GM15510 (cell line): ENCODE measurements around the gene LGALS8.

Experiments used
- POLR2A ChIP-seq: IDR thresholded peaks from 3 replicates; pipeline ENCODE4 v1.6.1; 2011; ENCODE audit warnings: borderline replicate concordance; ENCODE audit not compliant: insufficient read length; ENCODE audit errors: extremely low read depth

Gene LGALS8

DNA sequence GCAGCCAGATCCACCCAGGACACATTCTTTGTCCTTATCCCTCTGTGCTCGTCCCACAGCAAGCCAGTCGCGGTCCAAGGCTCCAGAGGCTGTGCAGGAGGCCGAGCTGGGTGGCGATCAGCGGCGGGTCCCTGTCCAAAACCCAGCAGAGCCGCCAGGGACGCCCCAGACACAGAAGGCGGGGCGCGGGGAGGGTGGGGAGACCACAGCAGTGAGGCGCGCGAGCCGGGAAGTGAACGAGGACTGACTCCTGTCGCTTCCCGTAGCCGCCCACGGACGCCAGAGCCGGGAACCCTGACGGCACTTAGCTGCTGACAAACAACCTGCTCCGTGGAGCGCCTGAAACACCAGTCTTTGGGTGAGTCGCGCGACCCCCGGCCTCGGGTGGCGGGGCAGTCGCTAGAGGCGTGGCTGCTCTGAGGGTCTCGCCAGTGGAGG is at the start of gene LGALS8:
Gene LGALS8, plus strand, starts transcription at position 279 of the 438 bp plus-strand sequence. CDS start 2,089 bp downstream, outside the sequence.
- TF ChIP-seq POLR2A = peak; percentile 53

DNA sequence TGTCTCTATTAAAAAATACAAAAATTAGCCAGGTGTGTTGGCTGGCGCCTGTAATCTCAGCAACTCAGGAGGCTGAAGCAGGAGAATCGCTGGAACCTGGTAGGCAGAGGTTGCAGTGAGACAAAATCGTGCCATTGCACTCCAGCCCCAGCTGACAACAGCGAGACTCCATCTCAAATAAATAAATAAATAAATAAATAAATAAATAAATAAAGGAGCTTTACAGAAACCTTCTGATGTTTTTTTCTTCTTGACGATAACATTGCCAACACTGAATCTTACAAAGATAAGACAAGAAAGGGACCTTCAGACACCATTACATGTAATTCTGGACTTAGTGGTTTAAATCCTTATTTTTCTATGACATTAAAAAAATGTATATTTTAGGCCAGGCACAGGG is 47.8 kb upstream of the LGALS8 start:
- TF ChIP-seq POLR2A = no peak

DNA sequence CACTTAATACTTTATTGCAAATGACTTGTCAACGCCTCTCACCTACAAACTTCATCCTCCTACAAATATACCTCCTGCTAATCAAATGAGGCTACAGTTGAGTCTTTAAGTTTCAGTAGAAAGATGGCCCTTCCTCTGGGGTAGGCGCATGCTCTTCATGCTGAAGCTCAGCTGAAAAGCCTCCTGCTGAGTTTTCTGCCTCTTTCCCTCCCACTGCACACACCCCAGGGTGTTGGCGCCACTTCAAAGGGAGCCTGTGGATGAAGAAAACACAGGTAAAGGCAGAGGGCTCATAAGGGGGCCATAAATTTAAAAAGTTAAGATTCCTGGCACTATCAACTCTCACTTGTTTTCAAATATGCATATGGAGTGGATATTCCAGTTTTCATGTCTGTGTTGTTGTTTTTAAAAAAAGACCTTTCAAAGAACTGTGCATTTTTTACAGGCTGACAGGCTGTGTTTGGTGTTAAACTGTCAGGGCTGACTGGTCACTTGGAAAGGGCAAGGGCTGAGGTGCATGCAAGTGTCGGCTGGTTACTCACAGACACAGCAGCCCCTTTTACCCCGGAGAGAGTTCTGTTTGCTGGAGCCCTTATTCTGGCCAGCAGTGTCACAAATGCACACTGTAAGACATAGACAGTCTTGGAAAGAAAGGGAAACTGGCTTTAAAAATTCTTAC is 42.9 kb upstream of the LGALS8 start:
- no peak for TF ChIP-seq POLR2A

- no peak for TF ChIP-seq POLR2A
These were observed 39.3 kb upstream of the LGALS8 start for GRCh38 chr1:236484310-236484971.

GRCh38 chr1:236486356-236487002 is 37.3 kb upstream of the LGALS8 start:
- no peak for TF ChIP-seq POLR2A

DNA sequence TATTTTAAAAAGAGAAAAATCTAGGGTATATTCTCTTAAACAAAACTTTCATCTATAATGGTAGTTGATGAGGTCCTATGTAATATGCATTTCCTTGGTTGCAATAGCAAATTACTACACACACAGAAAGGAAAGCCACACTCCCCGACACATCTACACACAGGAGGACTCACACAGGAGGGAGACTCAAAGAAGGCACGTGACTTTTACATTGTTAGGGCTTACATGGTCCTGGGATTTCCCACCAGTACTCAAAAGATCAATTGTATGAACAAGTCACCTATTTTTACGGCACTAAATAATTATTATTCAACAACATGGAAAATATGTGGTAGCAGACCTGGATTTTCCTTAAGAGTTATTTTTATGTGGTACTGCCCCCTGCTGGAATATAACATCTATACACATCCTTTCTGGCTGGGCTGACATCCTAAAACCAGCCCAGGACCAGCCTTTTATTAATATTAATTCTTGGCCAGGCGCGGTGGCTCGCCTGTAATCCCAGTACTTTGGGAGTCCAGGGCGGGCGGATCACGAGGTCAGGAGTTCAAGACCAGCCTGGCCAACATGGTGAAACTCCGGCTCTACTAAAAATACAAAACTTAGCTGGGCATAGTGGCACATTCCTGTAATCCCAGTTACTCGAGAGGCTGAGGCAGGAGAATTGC is 33.9 kb upstream of the LGALS8 start:
- no peak for TF ChIP-seq POLR2A

GRCh38 chr1:236491469-236492136 is 32.2 kb upstream of the LGALS8 start:
- TF ChIP-seq POLR2A = no peak

DNA sequence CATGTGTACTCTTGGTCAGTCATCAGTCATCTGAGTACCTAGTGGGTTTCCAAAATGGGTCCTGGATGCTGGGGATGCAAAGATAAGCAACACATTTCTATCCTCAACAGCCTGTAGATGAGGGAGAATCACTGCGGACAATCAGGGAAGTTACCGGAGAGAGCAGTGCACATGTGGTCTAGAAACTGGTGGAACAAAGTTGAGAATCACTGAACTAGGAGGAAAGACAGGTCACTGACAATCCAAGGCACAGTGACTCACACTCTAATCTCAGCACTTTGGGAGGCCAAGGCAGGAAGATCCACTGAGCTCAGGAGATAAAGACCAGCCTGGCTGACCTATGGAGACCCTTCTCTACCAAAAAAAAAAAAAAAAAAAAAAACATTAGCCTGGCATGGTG is 31.4 kb upstream of the LGALS8 start:
- TF ChIP-seq POLR2A = no peak

DNA sequence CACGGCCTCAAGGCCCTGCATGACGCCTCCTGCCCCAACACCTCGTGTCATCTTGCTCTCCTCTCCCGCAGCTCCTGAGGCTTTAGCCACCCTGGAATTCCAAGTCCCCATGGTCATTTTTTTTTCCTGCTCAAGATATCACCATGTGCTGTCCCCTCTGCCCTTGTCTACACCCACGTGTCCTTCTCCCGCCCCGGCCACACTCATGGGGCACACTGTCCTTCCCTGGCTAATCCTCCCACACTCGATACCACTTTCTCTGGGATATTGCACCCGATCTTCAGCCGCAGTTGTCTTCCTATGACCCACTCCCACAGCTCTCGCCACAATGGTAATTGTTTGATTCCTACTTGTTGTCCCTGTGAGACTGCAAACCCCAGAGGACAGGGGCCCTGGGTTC is 29.7 kb upstream of the LGALS8 start:
- no peak for TF ChIP-seq POLR2A

DNA sequence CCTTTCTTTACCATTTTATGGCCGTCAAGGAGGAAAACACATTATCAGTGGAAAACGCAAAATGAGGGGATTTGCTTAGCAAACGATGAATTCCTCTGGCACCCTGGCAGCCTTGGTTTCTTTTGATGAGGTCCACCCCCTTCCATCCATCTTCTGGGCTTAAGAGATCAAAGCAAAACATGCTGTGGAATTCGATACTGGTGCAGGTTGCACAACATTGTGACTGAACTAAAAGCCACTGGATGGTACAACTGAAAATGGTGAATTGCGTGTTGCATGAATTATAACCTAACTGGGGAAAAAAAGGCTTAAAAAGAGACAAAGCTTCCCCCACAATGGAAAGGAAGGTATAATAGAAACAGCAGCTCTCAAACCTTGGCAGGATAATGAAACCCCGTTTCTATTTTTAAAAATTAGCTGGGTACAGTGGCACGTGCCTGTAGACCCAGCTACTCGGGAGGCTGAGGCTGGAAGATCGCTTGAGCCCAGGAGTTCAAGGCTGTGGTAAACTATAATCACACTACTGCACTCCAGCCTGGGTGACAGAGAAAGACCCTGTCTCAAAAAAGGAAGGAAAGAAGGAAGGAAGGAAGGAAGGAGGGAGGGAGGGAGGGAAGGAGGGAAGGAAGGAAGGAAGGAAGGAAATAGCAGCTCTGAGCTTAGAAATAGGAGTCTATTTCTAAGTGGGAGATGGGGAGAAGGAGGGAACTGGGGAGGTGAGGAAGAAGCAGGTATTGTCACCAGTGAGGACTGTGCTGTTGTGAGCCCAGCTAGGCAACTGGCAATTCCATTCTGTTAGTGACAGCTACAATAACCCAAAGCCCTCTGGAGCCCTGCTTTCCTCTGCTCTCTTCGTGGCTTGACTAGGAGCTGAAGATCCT is 29.0 kb upstream of the LGALS8 start:
- TF ChIP-seq POLR2A = no peak

DNA sequence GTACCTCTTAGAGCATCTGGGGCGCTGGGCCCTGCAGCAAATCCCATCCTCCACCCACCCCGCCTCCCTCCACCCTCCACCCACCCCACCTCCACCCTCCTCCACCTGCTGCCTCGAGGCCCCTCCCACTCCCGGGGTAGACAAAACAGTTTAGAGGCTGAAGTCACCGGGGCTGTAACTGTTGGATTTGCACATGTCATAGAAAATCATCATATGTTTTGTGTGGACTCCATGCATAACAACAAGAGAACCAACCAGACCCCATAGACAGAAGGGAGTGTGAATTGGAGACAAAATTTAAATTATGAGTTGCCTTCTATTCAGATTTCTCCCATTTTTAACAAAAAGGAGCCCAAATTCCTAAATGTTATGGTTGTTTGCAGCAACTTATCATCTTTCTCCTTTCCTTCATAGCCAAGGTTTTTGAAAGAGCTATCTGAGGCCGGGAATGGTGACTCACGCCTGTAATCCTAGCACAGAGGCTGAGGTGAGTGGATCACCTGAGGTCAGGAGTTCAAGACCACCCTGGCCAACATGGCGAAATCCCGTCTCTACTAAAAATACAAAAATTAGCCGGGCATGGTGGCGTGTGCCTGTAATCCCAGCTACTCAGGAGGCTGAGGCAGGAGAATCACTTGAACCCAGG is 28.2 kb upstream of the LGALS8 start:
- TF ChIP-seq POLR2A = no peak

GRCh38 chr1:236497908-236498307 is 25.9 kb upstream of the LGALS8 start:
- TF ChIP-seq POLR2A = no peak

- TF ChIP-seq POLR2A = no peak
These were observed 22.7 kb upstream of the LGALS8 start for GRCh38 chr1:236501093-236501492.
